ENCODE results near the gene MAGT1.
"Not testable (repeated sequence)": the region's sequence is repeated elsewhere in the genome, so short reads cannot be mapped to it uniquely, and the experiment has no call there.

Gene MAGT1

GRCh38 chrX:77894921-77895886, at the start of gene MAGT1:
Gene MAGT1 (minus strand): TSS chrX:77895435. CDS start chrX:77895410, 25 bp downstream.
- DNase-seq = peak; percentile 88

- DNase-seq = not testable (repeated sequence)
Observed at GRCh38 chrX:77945031-77945430, 49.8 kb upstream of the MAGT1 start.

GRCh38 chrX:77938083-77938680, 42.9 kb upstream of the MAGT1 start:
- DNase-seq = no peak

GRCh38 chrX:77937291-77937690, 42.1 kb upstream of the MAGT1 start:
- no peak for DNase-seq

- DNase-seq = no peak
Observed at GRCh38 chrX:77936299-77936698, 41.1 kb upstream of the MAGT1 start.

GRCh38 chrX:77935886-77936285, 40.7 kb upstream of the MAGT1 start:
- no peak for DNase-seq

- DNase-seq = no peak
Observed at GRCh38 chrX:77930581-77930980, 35.3 kb upstream of the MAGT1 start.

GRCh38 chrX:77925764-77926163, 30.5 kb upstream of the MAGT1 start:
- DNase-seq = no peak

GRCh38 chrX:77924320-77924859, 29.2 kb upstream of the MAGT1 start:
- no peak for DNase-seq

- DNase-seq = no peak
Observed at GRCh38 chrX:77922787-77923186, 27.6 kb upstream of the MAGT1 start.

GRCh38 chrX:77919370-77919769, 24.1 kb upstream of the MAGT1 start:
- DNase-seq = not testable (repeated sequence)

GRCh38 chrX:77918568-77918967, 23.3 kb upstream of the MAGT1 start:
- no peak for DNase-seq

- DNase-seq = no peak
Observed at GRCh38 chrX:77917294-77917933, 22.2 kb upstream of the MAGT1 start.

- peak; percentile 74 for DNase-seq
Observed at GRCh38 chrX:77910108-77910840, 15.0 kb upstream of the MAGT1 start, which contains the start of gene ATP7A. Gene ATP7A (plus strand): TSS chrX:77910693. CDS start chrX:77971642, 60,949 bp downstream.

- DNase-seq = no peak
Observed at GRCh38 chrX:77901506-77901905, 6.3 kb upstream of the MAGT1 start.

GRCh38 chrX:77900688-77901087, 5.5 kb upstream of the MAGT1 start:
- no peak for DNase-seq

- peak; percentile 92 for DNase-seq
Observed at GRCh38 chrX:77899081-77899828, 4.0 kb upstream of the MAGT1 start, which contains the start of gene COX7B. Gene COX7B (plus strand): TSS chrX:77899468. CDS start chrX:77899554, 86 bp downstream.

GRCh38 chrX:77893713-77894112, 1.5 kb downstream of the MAGT1 start:
- DNase-seq = no peak

- DNase-seq = no peak
Observed at GRCh38 chrX:77892887-77893286, 2.3 kb downstream of the MAGT1 start.

- not testable (repeated sequence) for DNase-seq
Observed at GRCh38 chrX:77881418-77881817, 13.8 kb downstream of the MAGT1 start.

- DNase-seq = no peak
Observed at GRCh38 chrX:77875372-77875771, 19.9 kb downstream of the MAGT1 start.

GRCh38 chrX:77831544-77831943, 63.7 kb downstream of the MAGT1 start:
- DNase-seq = not testable (repeated sequence)
